ENCODE measurements around the gene CD164.

The CD164 gene

DNA sequence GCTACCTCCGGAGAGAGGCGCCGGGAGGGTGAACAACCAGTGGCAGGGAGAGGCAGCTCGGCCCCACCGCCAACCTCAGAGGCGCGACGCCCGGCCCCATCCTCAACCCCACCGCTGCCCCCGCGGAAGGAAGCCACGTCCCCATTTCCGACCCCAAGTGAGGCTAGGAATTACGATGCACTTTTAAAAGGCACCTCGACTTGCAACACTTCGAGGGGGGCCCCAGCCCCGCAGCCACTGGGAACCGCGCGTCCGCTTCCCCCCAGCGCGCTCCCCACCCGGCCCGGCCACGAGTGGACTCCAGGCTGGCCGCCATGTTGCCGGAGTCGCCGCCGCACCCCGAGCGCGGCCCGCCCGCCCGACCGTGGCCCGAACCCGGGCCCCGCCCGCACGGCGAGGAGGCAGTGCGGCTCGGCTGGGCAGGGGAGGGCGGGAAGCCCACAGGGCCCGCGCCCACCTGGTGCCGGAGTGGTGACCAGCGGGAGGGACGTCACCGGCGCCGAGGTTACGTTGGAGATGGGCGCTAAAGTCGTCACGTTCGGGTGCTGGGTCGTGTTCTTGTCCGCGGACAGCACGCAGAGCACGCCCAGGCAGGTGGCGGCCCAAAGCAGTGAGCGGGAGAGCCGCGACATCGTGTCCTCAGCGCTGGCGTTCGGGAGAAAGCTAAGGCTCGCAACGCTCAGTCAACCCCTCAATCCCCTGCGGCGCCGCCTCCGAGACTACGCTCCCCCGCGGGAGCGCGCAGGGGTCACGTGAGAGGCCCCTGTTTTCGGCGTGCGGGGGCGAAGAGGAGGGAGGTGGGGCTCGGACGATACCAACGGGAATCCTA, at the start of gene CD164:
Gene CD164, minus strand, starts transcription at position 721 of the 829 bp plus-strand sequence. Its CDS starts 89 bp downstream, at position 632.
- DNase-seq = peak; percentile 87

GRCh38 chr6:109429496-109429895, 47.2 kb upstream of the CD164 start:
- no peak for DNase-seq

DNA sequence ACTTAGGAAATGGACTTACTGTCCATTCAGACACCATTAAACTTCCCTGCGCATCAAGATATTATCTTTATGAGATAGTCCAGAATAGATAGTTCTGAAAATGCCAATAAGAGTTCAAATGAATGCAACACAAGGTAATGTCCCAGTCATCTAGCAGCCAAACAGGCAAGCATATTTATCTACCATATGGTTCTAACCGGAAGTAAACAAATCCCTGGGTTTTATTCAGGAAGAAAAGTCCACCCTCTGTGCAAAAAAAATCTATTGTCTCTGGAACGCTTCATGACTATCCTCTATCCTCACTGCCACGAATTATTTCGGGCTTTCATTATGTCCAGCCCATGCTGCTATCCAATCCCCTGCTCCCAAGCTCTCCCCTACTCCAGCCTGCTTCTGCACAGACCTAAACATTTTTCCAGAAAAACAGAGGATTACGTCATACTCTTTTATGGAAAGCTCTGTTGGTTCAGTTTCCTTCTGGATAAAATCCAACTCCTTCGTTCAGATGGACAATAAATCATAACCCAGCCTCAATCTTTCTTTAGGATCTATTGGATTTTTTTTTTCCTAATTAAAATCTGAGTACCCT, 46.7 kb upstream of the CD164 start:
- DNase-seq = no peak

DNA sequence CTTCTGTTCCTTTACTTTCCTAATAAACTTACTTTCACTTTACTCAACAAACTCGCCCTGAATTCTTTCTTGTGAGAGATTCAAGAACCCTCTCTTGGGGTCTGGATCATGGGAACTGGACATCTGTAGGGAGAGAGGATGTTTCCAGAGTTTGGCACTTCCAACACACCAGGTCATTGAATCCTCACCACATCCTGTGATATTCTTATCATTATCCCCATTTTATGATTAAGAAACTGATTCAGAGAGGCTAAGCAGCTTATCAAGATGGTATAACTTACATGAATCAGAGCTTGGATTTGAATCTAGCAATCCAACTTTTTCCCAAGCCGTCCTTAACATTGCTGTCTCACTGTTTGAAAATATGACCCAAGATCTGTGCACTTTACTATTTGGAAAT, 42.7 kb upstream of the CD164 start:
- DNase-seq = no peak

DNA sequence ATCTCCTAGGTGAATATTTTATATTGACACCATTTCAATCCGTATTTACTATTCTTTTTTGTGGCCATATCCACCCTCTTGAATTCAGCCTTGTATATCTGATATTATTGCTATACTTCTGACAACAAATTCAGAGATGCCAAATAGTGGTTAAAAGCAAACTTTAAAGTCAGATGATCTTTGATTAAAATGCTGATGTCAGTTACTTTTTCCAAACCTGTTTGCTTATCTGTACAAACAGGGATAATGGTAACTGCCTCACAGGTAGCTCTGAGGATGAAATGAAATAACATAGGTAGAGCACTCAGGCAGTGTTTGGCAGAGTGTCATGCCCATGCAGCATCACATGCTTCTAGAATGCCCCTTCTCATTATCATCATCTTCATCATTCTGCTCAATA, 38.9 kb upstream of the CD164 start:
- no peak for DNase-seq

GRCh38 chr6:109420751-109421150, 38.5 kb upstream of the CD164 start:
- no peak for DNase-seq

DNA sequence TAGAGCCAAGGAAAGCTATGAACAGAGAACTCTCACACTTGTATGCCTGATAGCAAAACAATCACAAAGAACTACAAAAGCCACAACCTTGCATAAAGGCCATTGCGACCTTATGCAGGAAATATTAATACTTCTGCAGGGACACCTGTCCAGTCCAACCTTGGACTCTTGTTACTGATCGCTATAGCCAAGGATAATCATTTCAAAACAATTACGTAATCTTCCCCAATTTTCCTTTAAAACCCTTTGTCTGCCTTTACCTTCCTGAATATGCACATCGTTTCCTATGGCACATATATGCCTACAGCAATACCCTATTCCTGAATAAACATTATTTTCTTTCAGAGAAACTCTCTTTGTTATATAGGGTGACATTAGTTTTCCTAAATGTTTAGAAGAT, 35.4 kb upstream of the CD164 start:
- DNase-seq = no peak

DNA sequence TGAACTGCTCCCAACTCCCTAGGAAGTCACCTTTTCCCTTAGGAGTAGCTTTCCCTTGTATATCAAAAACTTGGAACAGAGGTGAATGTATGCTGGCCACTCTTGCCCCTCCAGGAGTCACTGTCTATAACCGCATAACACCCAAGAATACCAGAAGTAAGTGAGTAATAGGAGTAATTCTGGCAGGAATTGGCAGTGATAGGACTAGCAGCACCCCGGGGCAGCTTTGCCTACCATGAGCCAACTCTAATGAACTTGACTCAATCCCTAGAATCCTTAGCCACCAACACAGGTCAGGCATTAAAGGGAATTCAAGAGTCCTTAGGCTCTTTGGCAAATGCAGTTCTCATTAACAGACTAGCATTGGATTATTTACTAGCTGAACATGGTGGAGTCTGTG, 28.8 kb upstream of the CD164 start:
- no peak for DNase-seq

DNA sequence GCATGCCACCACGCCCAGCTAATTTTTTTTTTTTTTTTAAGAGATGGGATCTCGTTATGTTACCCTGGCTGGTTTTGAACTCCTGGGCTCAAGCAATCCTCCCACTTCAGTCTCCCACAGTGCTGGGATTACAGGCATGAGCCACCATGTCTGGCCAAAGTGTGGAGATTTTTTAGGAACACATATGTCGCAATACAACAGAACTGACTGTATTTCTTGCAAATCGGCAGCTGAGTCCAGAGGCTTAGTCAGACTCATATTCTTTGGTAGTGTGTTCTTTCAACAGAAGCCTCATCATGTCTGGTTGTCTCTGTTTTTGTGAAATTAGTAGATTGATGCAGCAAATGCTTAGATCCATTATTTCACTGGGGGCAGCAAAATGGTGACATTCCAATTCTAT, 23.9 kb upstream of the CD164 start:
- no peak for DNase-seq

GRCh38 chr6:109397020-109397419, 14.8 kb upstream of the CD164 start:
- DNase-seq = no peak

DNA sequence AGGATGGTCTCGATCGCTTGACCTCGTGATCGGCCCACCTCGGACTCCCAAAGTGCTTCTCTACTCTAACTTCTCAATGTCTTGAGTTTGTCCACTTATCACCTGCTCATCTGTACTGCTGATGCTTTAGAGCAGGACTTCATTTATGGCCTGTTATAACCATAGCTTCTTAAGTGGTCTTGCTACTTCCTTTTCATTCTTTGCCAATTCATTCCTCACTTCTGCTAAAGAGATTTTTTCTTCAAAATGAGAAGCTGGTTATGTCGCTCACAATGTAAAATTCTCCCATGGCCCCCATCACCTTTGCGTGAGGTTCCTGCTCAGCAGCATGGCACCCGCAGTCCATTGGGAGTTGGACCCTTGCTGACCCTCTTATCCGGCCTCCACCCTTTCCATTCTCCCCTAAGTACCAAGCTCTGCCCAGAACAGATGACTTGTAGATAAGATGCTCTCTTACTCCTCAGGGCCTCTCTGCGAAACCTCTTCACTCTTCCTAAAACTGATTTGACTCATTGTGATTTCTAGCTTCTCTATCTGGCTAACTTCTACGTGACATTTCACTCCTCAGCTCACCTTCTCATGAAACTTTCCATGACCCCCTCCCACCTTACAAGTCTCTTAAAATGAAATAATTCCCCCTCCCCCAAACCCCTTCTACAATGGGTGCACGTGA, 13.9 kb upstream of the CD164 start:
- DNase-seq = no peak

DNA sequence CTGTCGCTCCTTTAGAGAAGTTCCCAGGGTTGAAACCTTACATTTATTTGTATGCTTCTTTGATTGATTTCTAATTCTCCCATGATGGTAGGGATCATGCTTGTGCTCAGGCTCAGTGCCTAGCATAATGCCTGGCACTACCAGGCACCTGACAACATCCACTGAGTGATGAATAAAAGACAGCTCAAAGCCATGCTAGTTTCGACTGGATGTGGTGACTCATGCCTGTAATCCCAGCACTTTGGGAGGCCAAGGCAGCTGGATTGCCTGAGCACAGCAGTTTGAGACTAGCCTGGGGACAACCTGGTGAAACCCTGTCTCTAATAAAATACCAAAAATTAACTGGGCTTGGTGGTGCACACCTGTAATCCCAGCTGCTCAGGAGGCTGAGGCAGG, 11.6 kb upstream of the CD164 start:
- no peak for DNase-seq

GRCh38 chr6:109393157-109393885, 11.1 kb upstream of the CD164 start:
- DNase-seq = no peak

DNA sequence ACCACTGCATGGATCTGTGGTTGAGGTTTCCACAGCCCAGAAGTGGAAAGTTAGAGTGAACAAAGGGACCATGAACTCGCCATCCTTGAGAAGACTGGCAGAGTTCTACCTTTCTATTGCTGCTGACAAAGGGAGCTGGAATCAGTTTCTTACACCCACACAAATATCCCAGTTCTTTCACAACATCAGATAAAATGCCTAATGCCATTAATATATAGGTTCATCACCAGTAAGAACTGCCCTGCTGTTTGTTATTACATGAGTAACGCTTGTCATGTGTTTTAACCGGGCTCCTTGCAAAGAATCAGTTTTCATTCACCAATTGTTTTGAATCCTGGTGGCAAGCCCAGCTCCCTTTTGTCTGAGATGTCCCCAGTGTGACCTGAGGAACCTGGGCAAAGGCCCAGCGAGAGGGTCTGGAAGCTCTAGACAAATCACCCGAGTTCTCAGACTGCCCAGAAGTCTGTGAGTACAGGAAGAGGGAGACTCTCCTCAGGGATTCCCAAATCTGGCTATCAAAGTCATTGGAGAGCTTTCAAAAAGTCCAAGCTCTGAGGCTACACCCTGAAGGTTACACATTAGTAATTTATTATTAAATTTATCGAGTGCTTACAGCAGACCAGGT, 7.5 kb upstream of the CD164 start:
- DNase-seq = no peak

DNA sequence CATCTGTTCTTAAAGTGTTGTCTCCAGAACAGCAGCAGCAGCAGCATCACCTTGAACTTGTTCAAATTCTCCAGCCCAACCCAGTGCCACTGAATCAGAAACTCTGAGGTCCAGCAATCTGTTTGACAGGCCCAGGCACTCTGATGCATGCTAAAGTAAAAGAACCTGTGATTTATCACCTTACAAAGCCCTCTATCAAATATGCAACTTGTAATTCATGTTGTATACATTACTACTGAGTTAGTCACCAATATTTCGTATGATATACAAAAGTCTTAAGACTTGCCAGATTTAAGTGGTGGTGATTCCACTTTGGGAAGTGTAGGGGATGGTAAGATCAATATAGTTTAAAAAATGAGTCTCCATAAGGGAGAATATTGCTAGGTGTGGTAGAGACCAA, 6.0 kb upstream of the CD164 start:
- DNase-seq = no peak

DNA sequence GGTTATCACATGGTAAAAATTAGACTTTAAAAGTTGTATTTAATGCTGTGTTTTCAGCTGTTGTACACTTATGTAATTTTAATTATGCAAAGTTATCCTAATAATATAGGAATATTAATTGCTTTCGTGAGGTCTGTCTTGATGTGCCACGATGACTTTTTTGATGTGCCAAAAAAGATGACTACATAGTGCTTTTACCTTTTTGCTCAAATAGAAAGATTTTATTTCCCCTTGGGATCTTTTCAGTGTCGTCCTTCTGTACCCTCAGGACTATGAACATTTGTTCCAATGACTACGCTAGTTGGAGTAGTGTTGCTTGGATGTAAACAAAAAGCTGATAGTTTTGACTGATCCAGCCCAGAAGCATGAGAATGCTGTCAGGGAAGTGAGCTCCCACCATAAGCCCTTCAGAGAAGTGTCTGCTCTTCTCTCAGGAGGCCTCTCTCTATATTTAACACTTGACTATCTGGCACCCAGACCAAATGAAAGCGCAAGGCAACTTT, 1.2 kb upstream of the CD164 start:
- DNase-seq = no peak

- peak; percentile 93 for DNase-seq
Measured at GRCh38 chr6:109382576-109383437, 540 bp upstream of the CD164 start.

DNA sequence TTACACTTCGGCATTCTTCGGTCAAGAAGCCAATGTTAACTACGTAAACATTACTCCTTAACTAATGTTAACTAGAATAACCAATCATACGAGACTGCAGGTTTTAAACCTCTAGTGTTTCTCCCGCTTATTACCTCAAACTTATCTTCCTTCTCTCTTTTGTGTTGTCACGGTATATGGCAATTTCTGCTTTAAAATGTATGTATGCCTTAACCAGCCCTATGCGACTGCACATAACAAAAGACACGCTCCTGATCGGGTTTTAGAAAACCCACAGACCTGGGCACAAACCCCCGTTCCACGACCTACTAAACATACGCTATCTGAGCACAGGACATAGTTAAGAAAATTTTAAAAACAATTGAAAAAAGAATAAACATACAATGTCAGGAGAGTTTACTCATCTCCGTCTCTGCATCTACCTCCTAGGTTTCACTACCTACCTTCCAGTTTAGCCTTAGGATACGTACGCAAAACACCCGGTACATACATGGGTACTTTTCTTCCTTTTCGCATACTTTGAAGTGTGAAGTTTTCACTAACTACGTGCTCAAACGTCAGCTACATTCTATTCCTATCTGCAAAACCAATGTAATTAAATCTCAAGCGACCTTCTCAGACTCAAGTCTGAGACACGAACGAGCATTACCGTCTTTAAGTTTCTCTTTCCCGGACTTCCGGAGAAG, 1.1 kb downstream of the CD164 start:
- no peak for DNase-seq

DNA sequence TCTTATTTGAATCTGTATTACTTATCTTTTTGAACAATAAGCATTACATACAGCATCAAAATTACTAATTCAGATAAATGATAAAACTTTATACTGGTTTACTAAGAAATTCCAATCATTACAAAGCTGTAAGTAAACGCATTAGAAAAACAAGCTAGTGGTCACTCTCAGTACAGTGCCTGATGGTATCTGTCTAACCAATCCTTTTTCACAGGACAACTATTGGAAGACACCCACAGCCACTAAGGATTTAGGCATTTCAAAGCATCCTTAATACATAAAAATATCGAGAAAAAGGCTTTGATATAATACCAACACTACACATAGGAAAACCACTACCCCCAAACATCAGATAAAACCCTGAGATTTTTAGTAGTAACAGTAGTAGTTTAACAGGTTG, 2.6 kb downstream of the CD164 start:
- DNase-seq = no peak

GRCh38 chr6:109377717-109378116, 4.5 kb downstream of the CD164 start:
- no peak for DNase-seq

DNA sequence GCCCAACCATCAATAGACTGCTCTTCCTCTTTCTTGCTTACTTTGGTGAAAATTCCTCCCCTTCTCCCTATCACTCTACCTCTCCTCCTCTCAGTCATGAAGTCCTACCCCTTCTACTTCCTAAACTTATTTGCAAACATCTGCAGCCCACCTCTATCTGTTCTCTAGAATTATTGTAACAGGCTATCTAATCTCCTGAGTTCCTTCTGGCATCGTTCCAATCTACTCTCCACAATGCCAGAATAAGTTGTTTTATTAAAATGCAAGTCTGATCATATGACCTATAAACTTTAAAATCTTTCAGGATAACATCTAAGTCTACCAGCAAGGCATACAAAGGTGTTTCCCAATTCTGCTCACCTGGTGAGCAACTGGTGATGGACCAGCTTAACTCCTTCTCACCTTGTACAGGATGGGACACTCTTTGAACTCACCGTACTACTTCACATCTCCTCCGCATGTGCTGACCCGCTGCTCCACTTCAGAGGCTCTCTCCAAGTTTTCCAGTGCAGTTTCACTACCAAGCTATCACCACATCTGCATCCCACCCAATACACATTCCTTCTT, 7.9 kb downstream of the CD164 start:
- no peak for DNase-seq
